HEK293 (cell line): ENCODE measurements around the gene HGFAC.

Source experiments
- CTCF ChIA-PET: fragments of 350-600 bp; formaldehyde crosslinking; extraction: SDS; loops from one replicate; lab custom pipeline; 2021; ENCODE audit warnings: antibody characterized with exemption; lab: Yijun Ruan, JAX
- POLR2A ChIA-PET: fragments of 300-600 bp; formaldehyde crosslinking; extraction: SDS; loops from one replicate; lab custom pipeline; 2020; ENCODE audit warnings: antibody characterized with exemption, inconsistent platforms; lab: Yijun Ruan, JAX
- H3K27ac ChIP-seq: fragments of 200-500 bp; sonication (Bioruptor generic); 2 replicates; pipeline ENCODE4 v1.5.1; 2014; ENCODE audit warnings: low read depth, low read length, control low read depth, inconsistent platforms; ENCODE audit errors: extremely low read depth
- H3K36me3 ChIP-seq, 2 experiments: fragments of 200-500 bp in 1 of 2; sonication (Bioruptor generic) in 1 of 2; 1 replicate in 1 of 2; 2 replicates in 1 of 2; pipeline ENCODE4 v1.5.1; 2014 to 2017; ENCODE audit warnings: inconsistent platforms in 2 of 2, low read length in 2 of 2; ENCODE audit not compliant: control insufficient read depth in 2 of 2, insufficient read depth in 1 of 2
- H3K4me1 ChIP-seq: fragments of 200-500 bp; sonication (Bioruptor generic); 2 replicates; pipeline ENCODE4 v1.5.1; 2014; ENCODE audit warnings: mild to moderate bottlenecking, low read length, inconsistent platforms; ENCODE audit not compliant: control insufficient read depth, insufficient read depth
- H3K4me3 ChIP-seq: 2 replicates; pipeline ENCODE4 v1.5.1; 2011; ENCODE audit warnings: low read depth, mild to moderate bottlenecking, control low read depth, low read length, moderate library complexity
- H3K9me3 ChIP-seq: fragments of 200-500 bp; sonication (Bioruptor generic); 2 replicates; pipeline ENCODE4 v1.5.1; 2014; ENCODE audit warnings: low read depth, low read length, inconsistent platforms; ENCODE audit not compliant: control insufficient read depth, insufficient read depth
- GFI1B ChIP-seq: fragments of 450-650 bp; formaldehyde crosslinking; IDR thresholded peaks from 2 replicates; pipeline ENCODE4 v1.5.1; 2016; ENCODE audit warnings: missing biosample characterization, missing genetic modification characterization
- OVOL3 ChIP-seq: fragments of 450-650 bp; formaldehyde crosslinking; IDR thresholded peaks from 2 replicates; pipeline ENCODE4 v1.5.1; 2016; ENCODE audit warnings: missing biosample characterization, missing genetic modification characterization
- SCRT1 ChIP-seq: fragments of 450-650 bp; formaldehyde crosslinking; IDR thresholded peaks from 2 replicates; pipeline ENCODE4 v1.5.1; 2016; ENCODE audit warnings: missing biosample characterization, missing genetic modification characterization, borderline replicate concordance
- SCRT2 ChIP-seq: fragments of 450-650 bp; formaldehyde crosslinking; IDR thresholded peaks from 2 replicates; pipeline ENCODE4 v1.5.1; 2016; ENCODE audit warnings: missing biosample characterization, missing genetic modification characterization
- ZNF16 ChIP-seq: fragments of 450-650 bp; formaldehyde crosslinking; IDR thresholded peaks from 2 replicates; pipeline ENCODE4 v1.5.1; 2016; ENCODE audit warnings: low read depth, missing biosample characterization, missing genetic modification characterization
- ZNF169 ChIP-seq: fragments of 450-650 bp; formaldehyde crosslinking; IDR thresholded peaks from 2 replicates; pipeline ENCODE4 v1.5.1; 2016; ENCODE audit warnings: missing biosample characterization, missing genetic modification characterization
- ZNF23 ChIP-seq: fragments of 450-650 bp; formaldehyde crosslinking; IDR thresholded peaks from 2 replicates; pipeline ENCODE4 v1.5.1; 2016; ENCODE audit warnings: missing biosample characterization, missing genetic modification characterization, borderline replicate concordance
- ZNF37A ChIP-seq: fragments of 450-650 bp; IDR thresholded peaks from 2 replicates; pipeline ENCODE4 v1.5.1; 2018; ENCODE audit warnings: missing biosample characterization, missing genetic modification characterization
- ZNF473 ChIP-seq: fragments of 450-650 bp; formaldehyde crosslinking; IDR thresholded peaks from 2 replicates; pipeline ENCODE4 v1.5.1; 2017; ENCODE audit warnings: missing biosample characterization, missing genetic modification characterization
- ZNF514 ChIP-seq: fragments of 450-650 bp; formaldehyde crosslinking; IDR thresholded peaks from 2 replicates; pipeline ENCODE4 v1.5.1; 2016; ENCODE audit warnings: missing biosample characterization, missing genetic modification characterization
- ZNF596 ChIP-seq: fragments of 450-650 bp; IDR thresholded peaks from 2 replicates; pipeline ENCODE4 v1.5.0; 2018; ENCODE audit warnings: missing biosample characterization, mild to moderate bottlenecking, missing genetic modification characterization, moderate library complexity
- ZNF658 ChIP-seq: fragments of 450-650 bp; formaldehyde crosslinking; IDR thresholded peaks from 2 replicates; pipeline ENCODE4; 2016; ENCODE audit warnings: missing biosample characterization, missing genetic modification characterization
- ZNF747 ChIP-seq: fragments of 450-650 bp; formaldehyde crosslinking; IDR thresholded peaks from 2 replicates; pipeline ENCODE4 v1.5.1; 2016; ENCODE audit warnings: missing biosample characterization, missing genetic modification characterization
- TF ChIP-seq, protein P1 (sequence below): fragments of 450-650 bp; formaldehyde crosslinking; conservative IDR thresholded peaks from 2 replicates; pipeline ENCODE4 v1.5.1; 2016; ENCODE audit warnings: low read depth, missing biosample characterization, missing genetic modification characterization
- TF ChIP-seq, protein P2 (sequence below): fragments of 450-650 bp; formaldehyde crosslinking; IDR thresholded peaks from 2 replicates; pipeline ENCODE4 v1.5.1; 2016; ENCODE audit warnings: missing biosample characterization, missing genetic modification characterization
- TF ChIP-seq, protein P3 (sequence below): fragments of 450-650 bp; formaldehyde crosslinking; IDR thresholded peaks from 2 replicates; pipeline ENCODE4 v1.5.1; 2017; ENCODE audit warnings: missing biosample characterization, missing genetic modification characterization
- TF ChIP-seq, protein P4 (sequence below): fragments of 450-650 bp; formaldehyde crosslinking; IDR thresholded peaks from 2 replicates; pipeline ENCODE4 v1.5.1; 2016; ENCODE audit warnings: missing biosample characterization, missing genetic modification characterization
- TF ChIP-seq, protein P5 (sequence below): fragments of 450-650 bp; formaldehyde crosslinking; IDR thresholded peaks from 2 replicates; pipeline ENCODE4 v1.5.1; 2017; ENCODE audit warnings: missing biosample characterization, missing genetic modification characterization
- TF ChIP-seq, protein P6 (sequence below): fragments of 450-650 bp; formaldehyde crosslinking; IDR thresholded peaks from 2 replicates; pipeline ENCODE4 v1.5.1; 2016; ENCODE audit warnings: missing biosample characterization, missing genetic modification characterization

HGFAC gene

DNA sequence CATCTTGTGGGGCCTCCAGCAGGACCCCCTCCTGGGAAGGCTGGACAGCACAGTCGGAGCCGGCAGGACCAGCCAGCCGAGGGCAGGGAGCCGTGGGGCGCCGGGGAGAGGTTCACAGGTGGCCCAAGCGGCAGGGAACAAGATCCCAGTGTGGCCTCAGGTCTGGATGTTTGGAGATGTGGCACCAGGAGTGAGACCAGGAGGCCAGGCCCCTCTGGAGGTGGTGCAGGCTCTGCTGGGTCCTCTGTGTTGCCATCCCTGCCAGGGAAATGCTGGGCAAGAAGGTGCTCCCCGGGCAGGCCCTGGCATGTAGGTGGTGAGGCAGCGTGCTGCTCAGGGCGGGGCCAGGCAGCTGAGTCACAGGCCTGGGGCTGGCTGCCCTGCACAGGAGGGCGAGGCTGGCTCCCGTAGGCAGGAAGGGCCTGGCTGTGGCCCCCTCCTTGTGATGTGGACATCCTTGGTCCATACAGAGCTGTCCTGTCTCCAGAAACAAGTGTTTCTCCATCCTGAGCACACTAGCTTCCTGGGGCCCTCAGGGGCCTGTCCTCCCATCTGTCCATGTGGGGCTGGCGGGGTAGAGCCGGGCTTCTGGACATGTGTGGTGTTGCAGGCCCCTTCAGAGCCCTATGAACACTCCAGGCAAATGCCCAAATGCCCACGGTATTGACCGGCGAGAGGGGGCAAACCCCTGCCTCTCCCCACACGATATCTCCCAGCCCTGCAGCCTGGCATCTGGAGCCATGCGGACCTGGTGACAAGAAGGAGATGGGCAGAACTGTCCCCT, 4.8 kb upstream of the HGFAC start (continued):
- TF ChIP-seq, protein P1, sequence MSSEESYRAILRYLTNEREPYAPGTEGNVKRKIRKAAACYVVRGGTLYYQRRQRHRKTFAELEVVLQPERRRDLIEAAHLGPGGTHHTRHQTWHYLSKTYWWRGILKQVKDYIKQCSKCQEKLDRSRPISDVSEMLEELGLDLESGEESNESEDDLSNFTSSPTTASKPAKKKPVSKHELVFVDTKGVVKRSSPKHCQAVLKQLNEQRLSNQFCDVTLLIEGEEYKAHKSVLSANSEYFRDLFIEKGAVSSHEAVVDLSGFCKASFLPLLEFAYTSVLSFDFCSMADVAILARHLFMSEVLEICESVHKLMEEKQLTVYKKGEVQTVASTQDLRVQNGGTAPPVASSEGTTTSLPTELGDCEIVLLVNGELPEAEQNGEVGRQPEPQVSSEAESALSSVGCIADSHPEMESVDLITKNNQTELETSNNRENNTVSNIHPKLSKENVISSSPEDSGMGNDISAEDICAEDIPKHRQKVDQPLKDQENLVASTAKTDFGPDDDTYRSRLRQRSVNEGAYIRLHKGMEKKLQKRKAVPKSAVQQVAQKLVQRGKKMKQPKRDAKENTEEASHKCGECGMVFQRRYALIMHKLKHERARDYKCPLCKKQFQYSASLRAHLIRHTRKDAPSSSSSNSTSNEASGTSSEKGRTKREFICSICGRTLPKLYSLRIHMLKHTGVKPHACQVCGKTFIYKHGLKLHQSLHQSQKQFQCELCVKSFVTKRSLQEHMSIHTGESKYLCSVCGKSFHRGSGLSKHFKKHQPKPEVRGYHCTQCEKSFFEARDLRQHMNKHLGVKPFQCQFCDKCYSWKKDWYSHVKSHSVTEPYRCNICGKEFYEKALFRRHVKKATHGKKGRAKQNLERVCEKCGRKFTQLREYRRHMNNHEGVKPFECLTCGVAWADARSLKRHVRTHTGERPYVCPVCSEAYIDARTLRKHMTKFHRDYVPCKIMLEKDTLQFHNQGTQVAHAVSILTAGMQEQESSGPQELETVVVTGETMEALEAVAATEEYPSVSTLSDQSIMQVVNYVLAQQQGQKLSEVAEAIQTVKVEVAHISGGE (tag by site-specific recombination), result no peak

DNA sequence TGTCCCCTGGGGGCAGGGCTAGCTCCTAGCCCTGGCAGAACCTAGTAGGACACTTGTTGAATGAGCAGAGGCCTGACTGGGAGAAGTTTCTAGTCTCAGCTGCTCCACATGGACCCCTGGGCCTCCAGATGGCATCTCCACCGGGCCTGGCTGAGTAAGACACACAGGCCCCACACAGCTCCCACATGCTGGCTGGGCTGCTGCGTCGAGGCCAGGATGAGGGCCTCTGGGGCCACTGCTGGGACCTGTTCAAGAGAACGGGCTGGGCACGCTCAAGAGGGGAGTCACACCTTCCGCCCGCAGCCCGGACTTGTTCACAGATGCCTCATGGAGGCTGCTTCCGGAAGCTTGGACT, 4.2 kb upstream of the HGFAC start:
- CTCF ChIA-PET, result interaction anchor here (0.6 to 1.4 kb wide), 2 partner anchors 43 to 144 kb away, joined by 3 to 4 read pairs; no protein-coding TSS in a partner anchor
- POLR2A ChIA-PET, result no interaction called here
- Histone ChIP-seq H3K36me3 (no peaks in the 10 kb centered on the region), H3K9me3 (no peaks in the 10 kb centered on the region), H3K4me1 (no peaks in the 10 kb centered on the region), H3K27ac (no peak overlapping the region), H3K4me3 (no peak overlapping the region)
- TF ChIP-seq, protein P2, sequence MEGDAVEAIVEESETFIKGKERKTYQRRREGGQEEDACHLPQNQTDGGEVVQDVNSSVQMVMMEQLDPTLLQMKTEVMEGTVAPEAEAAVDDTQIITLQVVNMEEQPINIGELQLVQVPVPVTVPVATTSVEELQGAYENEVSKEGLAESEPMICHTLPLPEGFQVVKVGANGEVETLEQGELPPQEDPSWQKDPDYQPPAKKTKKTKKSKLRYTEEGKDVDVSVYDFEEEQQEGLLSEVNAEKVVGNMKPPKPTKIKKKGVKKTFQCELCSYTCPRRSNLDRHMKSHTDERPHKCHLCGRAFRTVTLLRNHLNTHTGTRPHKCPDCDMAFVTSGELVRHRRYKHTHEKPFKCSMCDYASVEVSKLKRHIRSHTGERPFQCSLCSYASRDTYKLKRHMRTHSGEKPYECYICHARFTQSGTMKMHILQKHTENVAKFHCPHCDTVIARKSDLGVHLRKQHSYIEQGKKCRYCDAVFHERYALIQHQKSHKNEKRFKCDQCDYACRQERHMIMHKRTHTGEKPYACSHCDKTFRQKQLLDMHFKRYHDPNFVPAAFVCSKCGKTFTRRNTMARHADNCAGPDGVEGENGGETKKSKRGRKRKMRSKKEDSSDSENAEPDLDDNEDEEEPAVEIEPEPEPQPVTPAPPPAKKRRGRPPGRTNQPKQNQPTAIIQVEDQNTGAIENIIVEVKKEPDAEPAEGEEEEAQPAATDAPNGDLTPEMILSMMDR (tag by site-specific recombination), result no peak
- TF ChIP-seq SCRT2 (tag by site-specific recombination), result peak; percentile 36; the same call in 1 of the 2 replicates
- TF ChIP-seq ZNF37A (tag by site-specific recombination), result no peak
- no peak for TF ChIP-seq ZNF473 (tag by site-specific recombination)
- TF ChIP-seq, protein P3, sequence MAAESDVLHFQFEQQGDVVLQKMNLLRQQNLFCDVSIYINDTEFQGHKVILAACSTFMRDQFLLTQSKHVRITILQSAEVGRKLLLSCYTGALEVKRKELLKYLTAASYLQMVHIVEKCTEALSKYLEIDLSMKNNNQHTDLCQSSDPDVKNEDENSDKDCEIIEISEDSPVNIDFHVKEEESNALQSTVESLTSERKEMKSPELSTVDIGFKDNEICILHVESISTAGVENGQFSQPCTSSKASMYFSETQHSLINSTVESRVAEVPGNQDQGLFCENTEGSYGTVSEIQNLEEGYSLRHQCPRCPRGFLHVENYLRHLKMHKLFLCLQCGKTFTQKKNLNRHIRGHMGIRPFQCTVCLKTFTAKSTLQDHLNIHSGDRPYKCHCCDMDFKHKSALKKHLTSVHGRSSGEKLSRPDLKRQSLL (tag by site-specific recombination), result no peak
- no peak for TF ChIP-seq ZNF747
- peak; percentile 55; the same call in 1 of the 2 replicates for TF ChIP-seq SCRT1 (tag by site-specific recombination)

DNA sequence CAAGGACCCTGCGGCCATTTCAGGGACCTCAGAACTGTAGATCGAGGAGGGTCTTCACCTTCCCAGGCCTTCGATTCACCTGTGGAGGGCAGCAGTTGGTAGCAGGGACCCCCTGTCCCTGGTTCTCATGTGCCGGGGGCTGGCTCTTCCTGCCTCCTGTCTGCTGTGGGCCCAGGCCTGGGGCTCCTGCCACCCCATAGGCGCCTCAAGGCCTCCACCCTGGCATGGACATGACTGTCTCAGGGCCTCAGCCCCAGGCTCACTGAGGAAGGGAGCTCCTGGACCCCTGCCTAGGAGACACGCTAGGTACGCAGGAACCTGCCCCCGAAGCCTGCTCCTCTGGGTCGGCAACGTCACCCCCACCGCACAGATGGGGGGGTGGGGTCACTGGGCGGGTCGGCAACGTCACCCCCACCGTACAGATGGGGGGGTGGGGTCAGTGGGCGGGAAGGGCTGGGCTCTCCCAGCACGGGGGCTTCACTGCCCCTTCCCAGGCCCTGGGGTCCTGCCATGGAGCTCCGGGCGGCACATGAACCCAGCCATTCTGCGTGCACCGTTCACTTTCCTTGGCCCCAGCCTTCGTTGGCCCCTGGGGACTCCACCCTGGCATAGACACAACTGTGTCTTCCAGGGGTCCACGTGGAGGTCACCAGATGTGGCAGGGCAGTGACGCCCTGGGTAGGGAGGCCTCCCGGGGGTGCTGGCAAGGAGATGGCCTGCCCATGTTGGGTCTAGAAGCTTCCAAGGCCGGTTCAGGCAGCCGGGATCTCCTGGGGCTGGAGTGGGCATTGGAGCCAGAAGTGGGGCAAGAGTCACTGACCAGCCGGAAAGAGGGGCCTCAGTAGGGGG, 3.5 kb upstream of the HGFAC start:
- Histone ChIP-seq H3K4me3 (no peak overlapping the region), H3K9me3 (no peaks in the 10 kb centered on the region), H3K36me3 (no peaks in the 10 kb centered on the region), H3K27ac (no peak overlapping the region), H3K4me1 (no peaks in the 10 kb centered on the region)
- POLR2A ChIA-PET, result no interaction called here
- CTCF ChIA-PET, result interaction anchor here (0.5 to 1.4 kb wide), 3 partner anchors 42 to 443 kb away, joined by 3 to 4 read pairs (median 3); no protein-coding TSS in a partner anchor
- TF ChIP-seq, protein P4, sequence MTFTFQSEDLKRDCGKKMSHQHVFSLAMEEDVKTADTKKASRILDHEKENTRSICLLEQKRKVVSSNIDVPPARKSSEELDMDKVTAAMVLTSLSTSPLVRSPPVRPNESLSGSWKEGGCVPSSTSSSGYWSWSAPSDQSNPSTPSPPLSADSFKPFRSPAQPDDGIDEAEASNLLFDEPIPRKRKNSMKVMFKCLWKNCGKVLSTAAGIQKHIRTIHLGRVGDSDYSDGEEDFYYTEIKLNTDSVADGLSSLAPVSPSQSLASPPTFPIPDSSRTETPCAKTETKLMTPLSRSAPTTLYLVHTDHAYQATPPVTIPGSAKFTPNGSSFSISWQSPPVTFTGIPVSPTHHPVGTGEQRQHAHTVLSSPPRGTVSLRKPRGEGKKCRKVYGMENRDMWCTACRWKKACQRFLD, result no peak
- TF ChIP-seq ZNF514 (tag by site-specific recombination), result no peak
- no peak for TF ChIP-seq GFI1B
- TF ChIP-seq ZNF23 (tag by site-specific recombination), result no peak
- no peak for TF ChIP-seq ZNF169 (tag by site-specific recombination)
- TF ChIP-seq ZNF596 (tag by site-specific recombination), result no peak
- TF ChIP-seq, protein P5, sequence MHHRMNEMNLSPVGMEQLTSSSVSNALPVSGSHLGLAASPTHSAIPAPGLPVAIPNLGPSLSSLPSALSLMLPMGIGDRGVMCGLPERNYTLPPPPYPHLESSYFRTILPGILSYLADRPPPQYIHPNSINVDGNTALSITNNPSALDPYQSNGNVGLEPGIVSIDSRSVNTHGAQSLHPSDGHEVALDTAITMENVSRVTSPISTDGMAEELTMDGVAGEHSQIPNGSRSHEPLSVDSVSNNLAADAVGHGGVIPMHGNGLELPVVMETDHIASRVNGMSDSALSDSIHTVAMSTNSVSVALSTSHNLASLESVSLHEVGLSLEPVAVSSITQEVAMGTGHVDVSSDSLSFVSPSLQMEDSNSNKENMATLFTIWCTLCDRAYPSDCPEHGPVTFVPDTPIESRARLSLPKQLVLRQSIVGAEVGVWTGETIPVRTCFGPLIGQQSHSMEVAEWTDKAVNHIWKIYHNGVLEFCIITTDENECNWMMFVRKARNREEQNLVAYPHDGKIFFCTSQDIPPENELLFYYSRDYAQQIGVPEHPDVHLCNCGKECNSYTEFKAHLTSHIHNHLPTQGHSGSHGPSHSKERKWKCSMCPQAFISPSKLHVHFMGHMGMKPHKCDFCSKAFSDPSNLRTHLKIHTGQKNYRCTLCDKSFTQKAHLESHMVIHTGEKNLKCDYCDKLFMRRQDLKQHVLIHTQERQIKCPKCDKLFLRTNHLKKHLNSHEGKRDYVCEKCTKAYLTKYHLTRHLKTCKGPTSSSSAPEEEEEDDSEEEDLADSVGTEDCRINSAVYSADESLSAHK, result no peak
- no peak for TF ChIP-seq ZNF658
- TF ChIP-seq, protein P6, sequence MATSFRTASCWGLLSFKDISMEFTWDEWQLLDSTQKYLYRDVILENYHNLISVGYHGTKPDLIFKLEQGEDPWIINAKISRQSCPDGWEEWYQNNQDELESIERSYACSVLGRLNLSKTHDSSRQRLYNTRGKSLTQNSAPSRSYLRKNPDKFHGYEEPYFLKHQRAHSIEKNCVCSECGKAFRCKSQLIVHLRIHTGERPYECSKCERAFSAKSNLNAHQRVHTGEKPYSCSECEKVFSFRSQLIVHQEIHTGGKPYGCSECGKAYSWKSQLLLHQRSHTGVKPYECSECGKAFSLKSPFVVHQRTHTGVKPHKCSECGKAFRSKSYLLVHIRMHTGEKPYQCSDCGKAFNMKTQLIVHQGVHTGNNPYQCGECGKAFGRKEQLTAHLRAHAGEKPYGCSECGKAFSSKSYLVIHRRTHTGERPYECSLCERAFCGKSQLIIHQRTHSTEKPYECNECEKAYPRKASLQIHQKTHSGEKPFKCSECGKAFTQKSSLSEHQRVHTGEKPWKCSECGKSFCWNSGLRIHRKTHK (tag by site-specific recombination), result no peak
- TF ChIP-seq OVOL3 (tag by site-specific recombination), result no peak
- TF ChIP-seq ZNF16 (tag by site-specific recombination), result no peak
